GM21528 (cell line): ENCODE measurements around the gene PEAK3.

ENCODE experiments used
- ATAC-seq: cut with Tn5 transposase; IDR thresholded peaks from one replicate; pipeline ENCODE4 v1.9.1; 2021; ENCODE audit warnings: mild to moderate bottlenecking, moderate library complexity; ENCODE audit not compliant: unreplicated experiment, low FRiP score

PEAK3 gene

GRCh38 chr19:2252055-2252796 is 29.7 kb downstream of the PEAK3 start:
- ATAC-seq = no peak

DNA sequence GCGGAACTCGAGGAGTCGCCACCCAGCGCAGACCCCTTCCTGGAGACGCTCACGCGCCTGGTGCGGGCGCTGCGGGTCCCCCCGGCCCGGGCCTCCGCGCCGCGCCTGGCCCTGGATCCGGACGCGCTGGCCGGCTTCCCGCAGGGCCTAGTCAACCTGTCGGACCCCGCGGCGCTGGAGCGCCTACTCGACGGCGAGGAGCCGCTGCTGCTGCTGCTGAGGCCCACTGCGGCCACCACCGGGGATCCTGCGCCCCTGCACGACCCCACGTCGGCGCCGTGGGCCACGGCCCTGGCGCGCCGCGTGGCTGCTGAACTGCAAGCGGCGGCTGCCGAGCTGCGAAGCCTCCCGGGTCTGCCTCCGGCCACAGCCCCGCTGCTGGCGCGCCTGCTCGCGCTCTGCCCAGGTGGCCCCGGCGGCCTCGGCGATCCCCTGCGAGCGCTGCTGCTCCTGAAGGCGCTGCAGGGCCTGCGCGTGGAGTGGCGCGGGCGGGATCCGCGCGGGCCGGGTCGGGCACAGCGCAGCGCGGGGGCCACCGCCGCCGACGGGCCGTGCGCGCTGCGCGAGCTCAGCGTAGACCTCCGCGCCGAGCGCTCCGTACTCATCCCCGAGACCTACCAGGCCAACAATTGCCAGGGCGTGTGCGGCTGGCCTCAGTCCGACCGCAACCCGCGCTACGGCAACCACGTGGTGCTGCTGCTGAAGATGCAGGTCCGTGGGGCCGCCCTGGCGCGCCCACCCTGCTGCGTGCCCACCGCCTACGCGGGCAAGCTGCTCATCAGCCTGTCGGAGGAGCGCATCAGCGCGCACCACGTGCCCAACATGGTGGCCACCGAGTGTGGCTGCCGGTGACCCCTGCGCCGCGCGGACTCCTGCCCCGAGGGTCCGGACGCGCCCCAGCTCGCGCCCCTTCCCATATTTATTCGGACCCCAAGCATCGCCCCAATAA is 30.6 kb downstream of the PEAK3 start:
- ATAC-seq = no peak

DNA sequence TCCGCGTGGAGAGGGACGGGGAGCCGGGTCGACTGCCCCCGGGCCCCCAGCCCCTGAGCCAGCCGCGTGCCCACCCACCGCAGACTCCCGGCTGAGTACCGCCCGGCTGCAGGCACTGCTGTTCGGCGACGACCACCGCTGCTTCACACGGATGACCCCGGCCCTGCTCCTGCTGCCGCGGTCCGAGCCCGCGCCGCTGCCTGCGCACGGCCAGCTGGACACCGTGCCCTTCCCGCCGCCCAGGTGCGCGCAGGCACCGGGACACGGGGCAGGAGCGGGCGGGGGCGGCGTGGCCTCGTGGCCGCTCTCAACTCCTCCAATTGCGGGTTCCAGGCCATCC is 31.2 kb downstream of the PEAK3 start:
- ATAC-seq = no peak

- no peak for ATAC-seq
Observed at GRCh38 chr19:2249880-2250765, 31.9 kb downstream of the PEAK3 start.

- ATAC-seq = no peak
Observed at GRCh38 chr19:2249010-2249866, 32.7 kb downstream of the PEAK3 start, which contains the start of gene AMH. Gene AMH, plus strand, starts transcription at chr19:2249323. Its CDS starts 10 bp downstream, at chr19:2249333.

DNA sequence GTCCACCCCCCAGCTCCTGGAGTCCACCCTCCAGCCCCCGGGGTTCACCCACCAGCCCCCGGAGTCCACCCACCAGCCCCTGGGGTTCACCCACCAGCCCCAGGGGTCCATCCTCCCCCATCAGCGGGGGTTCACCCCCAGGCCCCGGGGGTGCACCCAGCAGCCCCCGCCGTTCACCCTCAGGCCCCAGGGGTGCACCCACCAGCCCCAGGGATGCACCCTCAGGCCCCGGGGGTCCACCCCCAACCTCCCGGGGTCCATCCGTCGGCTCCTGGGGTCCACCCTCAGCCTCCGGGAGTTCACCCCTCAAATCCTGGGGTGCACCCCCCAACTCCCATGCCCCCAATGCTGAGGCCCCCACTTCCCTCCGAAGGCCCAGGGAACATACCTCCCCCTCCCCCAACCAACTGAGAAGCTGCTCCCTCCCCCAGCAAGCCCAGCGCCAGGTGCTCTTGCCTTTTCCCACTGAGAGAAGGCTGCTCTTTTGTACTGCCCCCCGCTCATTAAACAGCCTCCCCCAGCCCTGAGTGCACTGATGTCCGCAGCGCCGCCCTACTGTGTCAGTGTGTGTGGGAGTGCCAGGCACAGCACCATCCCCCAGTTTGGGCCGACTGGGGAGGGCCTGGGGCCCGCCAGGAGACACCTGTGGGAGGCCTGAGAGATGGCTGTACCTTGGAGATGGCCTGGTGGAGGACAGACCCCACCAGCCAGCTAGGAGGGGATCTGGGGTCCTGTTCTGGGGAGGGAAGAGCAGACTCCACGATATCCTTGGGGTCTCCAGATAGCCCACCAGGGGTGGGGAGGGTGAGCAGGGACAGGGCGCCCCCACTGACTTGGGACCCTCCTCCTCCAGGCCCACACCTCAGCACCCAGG is 33.6 kb downstream of the PEAK3 start:
- no peak for ATAC-seq

GRCh38 chr19:2247433-2248101 is 34.4 kb downstream of the PEAK3 start:
- no peak for ATAC-seq

- no peak for ATAC-seq
Observed at GRCh38 chr19:2246801-2247361, 35.1 kb downstream of the PEAK3 start.

GRCh38 chr19:2246014-2246620 is 35.9 kb downstream of the PEAK3 start:
- ATAC-seq = no peak

- ATAC-seq = no peak
Observed at GRCh38 chr19:2245273-2245672, 36.7 kb downstream of the PEAK3 start.

- no peak for ATAC-seq
Observed at GRCh38 chr19:2244486-2244885, 37.5 kb downstream of the PEAK3 start.

GRCh38 chr19:2244125-2244411 is 37.9 kb downstream of the PEAK3 start:
- no peak for ATAC-seq

DNA sequence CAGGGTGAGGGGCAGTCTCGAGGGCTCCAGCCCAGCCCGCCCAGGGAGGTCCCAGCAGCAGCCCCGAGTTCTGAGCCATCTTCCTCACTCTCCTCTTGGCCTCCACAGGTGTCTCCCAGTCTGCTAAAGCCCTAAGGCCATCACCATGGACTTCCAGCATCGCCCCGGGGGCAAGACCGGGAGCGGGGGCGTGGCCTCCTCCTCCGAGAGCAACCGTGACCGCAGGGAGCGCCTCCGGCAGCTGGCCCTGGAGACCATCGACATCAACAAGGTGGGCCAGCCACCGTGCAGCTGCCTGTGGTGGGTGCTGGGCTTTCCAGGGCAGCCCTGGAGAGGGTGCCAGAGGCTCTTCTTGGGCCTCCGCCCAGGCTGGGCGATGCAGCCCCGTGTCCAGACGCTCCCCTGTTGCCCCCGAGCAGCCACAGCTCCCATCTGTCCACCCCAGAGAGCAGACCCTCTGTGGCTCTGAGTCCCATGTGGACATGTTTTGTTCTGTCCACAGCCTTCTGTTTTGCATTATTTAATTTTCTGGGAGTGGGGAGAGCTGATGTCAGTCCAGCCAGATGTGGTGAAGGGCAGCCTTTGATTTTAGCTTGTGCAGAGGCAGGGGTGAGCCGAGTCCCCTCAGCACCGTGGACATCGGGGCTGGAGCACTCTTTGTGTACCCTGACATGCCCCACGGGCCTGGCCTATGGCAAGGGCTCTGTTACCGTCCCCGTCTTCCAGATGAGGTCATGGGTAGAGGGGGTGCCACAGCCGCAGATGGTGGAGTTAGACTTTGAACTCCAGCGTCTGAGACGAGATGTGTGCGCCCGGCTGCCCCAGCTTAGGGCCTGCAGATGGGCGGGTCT is 38.5 kb downstream of the PEAK3 start:
- no peak for ATAC-seq

GRCh38 chr19:2242816-2243215 is 39.2 kb downstream of the PEAK3 start:
- ATAC-seq = no peak

DNA sequence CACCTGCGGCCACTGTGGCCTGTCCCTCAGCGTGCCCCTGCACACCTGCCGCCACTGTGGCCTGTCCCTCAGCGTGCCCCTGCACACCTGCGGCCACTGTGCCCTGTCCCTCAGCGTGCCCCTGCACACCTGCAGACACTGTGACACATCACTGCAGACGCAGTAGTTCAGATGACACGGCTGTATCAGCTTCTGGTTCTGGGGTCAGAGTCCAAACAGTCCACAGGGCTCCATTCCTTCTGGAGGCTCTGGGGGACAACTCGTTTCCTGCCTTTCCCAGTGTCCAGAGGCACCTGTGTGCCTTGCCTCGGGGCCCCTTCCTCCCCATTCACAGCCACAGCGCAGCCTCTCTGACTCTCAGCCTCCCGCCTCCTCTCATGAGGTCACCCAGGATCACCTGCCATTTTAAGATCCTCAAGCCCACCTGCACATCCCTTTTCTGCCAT is 39.9 kb downstream of the PEAK3 start:
- no peak for ATAC-seq

DNA sequence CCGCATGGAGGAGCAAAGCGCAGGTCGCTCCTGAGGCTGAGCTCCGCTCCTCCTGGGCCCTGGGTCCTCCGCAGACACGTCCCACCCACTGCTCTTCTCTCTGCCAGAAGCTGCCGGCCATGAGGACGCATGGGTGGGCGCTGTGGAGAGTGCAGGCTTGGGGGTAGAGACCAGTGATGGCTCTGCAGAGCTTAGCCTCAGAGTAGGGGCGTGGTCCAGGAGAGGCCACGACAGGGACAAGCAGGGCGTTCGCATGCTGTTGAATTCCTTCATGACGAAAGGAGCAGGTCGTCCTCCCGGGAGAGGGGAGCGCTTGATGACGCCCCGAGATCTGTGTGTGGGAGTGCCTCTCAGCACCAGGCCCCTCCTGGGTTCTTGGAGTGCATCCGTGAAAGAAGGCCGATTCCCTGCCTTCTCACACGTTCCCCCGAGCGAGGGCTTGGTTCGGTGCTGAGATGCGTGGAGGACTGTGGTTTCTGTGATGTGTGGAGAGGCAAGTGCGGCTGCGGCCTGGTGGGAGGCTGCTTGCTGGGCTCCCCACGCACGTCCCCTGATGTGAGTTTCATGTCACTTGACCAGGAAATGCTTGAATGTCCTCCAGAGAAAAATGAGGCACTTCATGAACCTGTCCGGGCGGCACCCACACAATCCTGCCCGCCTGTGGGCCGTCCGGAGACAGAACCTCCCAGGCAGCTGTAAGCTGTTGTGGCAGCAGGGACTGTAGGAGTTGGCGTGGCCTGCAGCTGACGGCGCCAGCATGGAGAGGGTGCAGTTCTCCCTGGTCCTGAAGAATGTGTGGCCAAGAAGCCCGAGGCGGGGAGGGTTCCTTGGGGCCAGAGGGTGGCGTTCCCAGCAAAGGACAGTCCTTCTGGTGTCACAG is 40.9 kb downstream of the PEAK3 start:
- ATAC-seq = no peak
